Measurements from ENCODE around the gene CHAMP1. TPM values are rescaled to one million over a fixed set of nuclear protein-coding genes. Genes with fewer than 3 reads are reported as not detected.

CHAMP1 gene
- total RNA-seq: 28.7 and 36.8 TPM in 2 replicates

GRCh38 chr13:114314074-114314912 is at the start of gene CHAMP1:
Gene CHAMP1 (plus strand): TSS chr13:114314503. CDS start chr13:114323843, 9,340 bp downstream.

GRCh38 chr13:114281351-114282040 is 32.8 kb upstream of the CHAMP1 start, which contains the start of gene UPF3A:
Gene UPF3A (plus strand): TSS chr13:114281601. CDS start chr13:114281640, 39 bp downstream.

Other genes starting within 250 kb of the CHAMP1 start
- gene RASA3, start 181.9 kb upstream of the CHAMP1 start, total RNA-seq: 25.3 and 26.6 TPM in 2 replicates
- gene CFAP97D2, start 135.2 kb upstream of the CHAMP1 start, total RNA-seq: not detected in 2 replicates
- 18.0 and 22.2 TPM in 2 replicates for gene CDC16, start 79.6 kb upstream of the CHAMP1 start, total RNA-seq
- gene UPF3A, start 32.9 kb upstream of the CHAMP1 start, total RNA-seq: 16.1 and 19.8 TPM in 2 replicates